Endodermal cell (in vitro differentiated cells): Measurements from ENCODE around the gene EIF3J. TPM values are rescaled to one million over a fixed set of nuclear protein-coding genes. Genes with fewer than 3 reads are reported as not detected.
A peak's percentile ranks its signal among the peaks of the same experiment; 100 is the strongest.

Source experiments
- DNase-seq: peaks from one replicate; pipeline ENCODE4 v3.0.0-alpha.2; 2017
- H3K27ac ChIP-seq: 2 replicates; pipeline ENCODE4 v1.5.1; 2013; ENCODE audit warnings: mild to moderate bottlenecking, low read depth, low read length, moderate library complexity
- H3K27me3 ChIP-seq: 2 replicates; pipeline ENCODE4 v1.6.1; 2013; ENCODE audit warnings: mild to moderate bottlenecking, low read length, moderate library complexity; ENCODE audit not compliant: insufficient read depth, control insufficient read depth, poor library complexity, severe bottlenecking
- H3K36me3 ChIP-seq: 2 replicates; pipeline ENCODE4 v1.7.0; 2013; ENCODE audit warnings: mild to moderate bottlenecking, low read length, moderate library complexity; ENCODE audit not compliant: control insufficient read depth, insufficient read depth
- H3K4me1 ChIP-seq: one replicate; pipeline ENCODE4 v1.7.0; 2013; ENCODE audit warnings: low read length; ENCODE audit not compliant: control insufficient read depth, insufficient read depth
- H3K4me3 ChIP-seq: 2 replicates; pipeline ENCODE4 v1.5.1; 2013; ENCODE audit warnings: mild to moderate bottlenecking, low read length, moderate library complexity
- H3K9ac ChIP-seq: 2 replicates; pipeline ENCODE4 v1.6.1; 2013; ENCODE audit warnings: mild to moderate bottlenecking, low read length, moderate library complexity; ENCODE audit not compliant: poor library complexity, severe bottlenecking; ENCODE audit errors: extremely low read depth
- H3K9me3 ChIP-seq: 2 replicates; pipeline ENCODE4 v1.6.1; 2013; ENCODE audit warnings: mild to moderate bottlenecking, low read length, moderate library complexity; ENCODE audit not compliant: control insufficient read depth
- H3K27ac Mint-ChIP-seq: 2 replicates; pipeline ENCODE4 v1.8.0; 2020; ENCODE audit warnings: mixed read lengths
- H3K27me3 Mint-ChIP-seq: 2 replicates; pipeline ENCODE4 v1.8.0; 2021; ENCODE audit warnings: mild to moderate bottlenecking, mixed read lengths; ENCODE audit not compliant: insufficient read depth
- H3K36me3 Mint-ChIP-seq: 2 replicates; pipeline ENCODE4 v1.8.0; 2020; ENCODE audit warnings: low read depth, mixed read lengths
- H3K4me1 Mint-ChIP-seq: 2 replicates; pipeline ENCODE4 v1.8.0; 2020; ENCODE audit warnings: mixed read lengths
- H3K4me3 Mint-ChIP-seq: 2 replicates; pipeline ENCODE4 v1.8.0; 2020; ENCODE audit warnings: mild to moderate bottlenecking, moderate library complexity, mixed read lengths
- H3K9me3 Mint-ChIP-seq: 2 replicates; pipeline ENCODE4 v1.8.0; 2020; ENCODE audit warnings: mild to moderate bottlenecking, mixed read lengths
- WGBS, 2 experiments: methylation state at CpG; one replicate each; pipeline versions ENCODE4 v1.1.5 to v1.1.7; 2013; ENCODE audit warnings: missing lambda C conversion rate in 2 of 2, mixed read lengths in 1 of 2; ENCODE audit not compliant: insufficient coverage in 1 of 2, insufficient read length in 1 of 2; 5-methylcytosine and 5-hydroxymethylcytosine counted together
- total RNA-seq, 2 donors: library from RNA; stranded (reverse); fragmentation: NEBNext Ultra II Directional in 1 of 2; extraction: Animal tissue kit (Norgen Biotek cat#: 25700) in 1 of 2; gene quantifications; 2 replicates in 1 of 2; 3 replicates in 1 of 2; pipeline ENCODE4 v1.2.1, GENCODE V29; 2021
- TF ChIP-seq, protein P1 (sequence below): fragments of 200-600 bp; sonication (generic); conservative IDR thresholded peaks from 2 replicates; pipeline ENCODE4 v1.5.0; 2021; ENCODE audit warnings: antibody characterized with exemption, mild to moderate bottlenecking

EIF3J gene
- total RNA-seq, 2 donors from 2014 or later = 71.4 to 76.5 TPM

DNA sequence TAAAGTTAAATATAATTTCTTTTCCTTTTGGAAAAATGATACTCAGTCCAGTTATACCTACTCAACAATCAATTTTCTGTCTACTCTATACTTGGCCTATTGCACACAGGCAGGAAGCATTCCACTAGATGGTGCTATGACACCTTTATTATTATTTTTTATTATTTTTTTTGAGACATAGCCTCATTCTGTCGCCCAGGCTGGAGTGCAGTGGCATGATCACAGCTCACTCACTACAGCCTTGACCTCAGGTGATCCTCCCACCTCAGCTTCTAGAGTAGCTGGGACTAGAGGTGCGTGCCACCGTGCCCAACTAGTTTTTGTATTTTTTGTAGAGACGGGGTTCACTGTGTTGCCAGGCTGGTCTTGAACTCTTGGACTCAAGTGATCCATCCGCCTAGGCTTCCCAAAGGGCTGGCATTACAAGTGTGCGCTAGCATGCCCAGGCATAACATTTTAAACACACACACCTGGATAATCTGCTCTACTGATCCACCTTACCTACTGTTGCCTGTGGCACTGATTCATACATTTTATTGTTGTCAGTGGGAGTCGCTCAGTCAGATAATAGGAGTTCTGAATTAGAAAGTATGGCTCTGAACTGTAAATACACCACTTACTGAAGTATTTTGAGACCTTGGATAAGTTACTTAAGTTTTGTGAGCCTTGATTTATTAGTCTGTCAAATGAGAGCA lies 56.2 kb downstream of the EIF3J start:
- DNase-seq = no peak
- Mint-ChIP-seq H3K9me3 (peaks cover 26% of the 10 kb centered on the region), H3K4me3 (no peak overlapping the region), H3K36me3 (peaks cover 75% of the 10 kb centered on the region), H3K4me1 (peaks cover 9% of the 10 kb centered on the region), H3K27ac (no peak overlapping the region), H3K27me3 (no peaks in the 10 kb centered on the region)
- Histone ChIP-seq H3K27me3 (no peaks in the 10 kb centered on the region), H3K9ac (no peak overlapping the region), H3K36me3 (peaks cover 78% of the 10 kb centered on the region), H3K27ac (no peak overlapping the region), H3K4me1 (peaks cover 4% of the 10 kb centered on the region), H3K4me3 (no peak overlapping the region), H3K9me3 (peaks cover 25% of the 10 kb centered on the region)
- TF ChIP-seq, protein P1, sequence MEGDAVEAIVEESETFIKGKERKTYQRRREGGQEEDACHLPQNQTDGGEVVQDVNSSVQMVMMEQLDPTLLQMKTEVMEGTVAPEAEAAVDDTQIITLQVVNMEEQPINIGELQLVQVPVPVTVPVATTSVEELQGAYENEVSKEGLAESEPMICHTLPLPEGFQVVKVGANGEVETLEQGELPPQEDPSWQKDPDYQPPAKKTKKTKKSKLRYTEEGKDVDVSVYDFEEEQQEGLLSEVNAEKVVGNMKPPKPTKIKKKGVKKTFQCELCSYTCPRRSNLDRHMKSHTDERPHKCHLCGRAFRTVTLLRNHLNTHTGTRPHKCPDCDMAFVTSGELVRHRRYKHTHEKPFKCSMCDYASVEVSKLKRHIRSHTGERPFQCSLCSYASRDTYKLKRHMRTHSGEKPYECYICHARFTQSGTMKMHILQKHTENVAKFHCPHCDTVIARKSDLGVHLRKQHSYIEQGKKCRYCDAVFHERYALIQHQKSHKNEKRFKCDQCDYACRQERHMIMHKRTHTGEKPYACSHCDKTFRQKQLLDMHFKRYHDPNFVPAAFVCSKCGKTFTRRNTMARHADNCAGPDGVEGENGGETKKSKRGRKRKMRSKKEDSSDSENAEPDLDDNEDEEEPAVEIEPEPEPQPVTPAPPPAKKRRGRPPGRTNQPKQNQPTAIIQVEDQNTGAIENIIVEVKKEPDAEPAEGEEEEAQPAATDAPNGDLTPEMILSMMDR = peak; percentile 59
- WGBS, 2 experiments = 91 to 100% methylated on average over 4 to 7 of the region's 7 CpGs

- no peak overlapping the region for H3K4me3 ChIP-seq
Observed at GRCh38 chr15:44595246-44595645, 58.3 kb downstream of the EIF3J start.

GRCh38 chr15:44595656-44596510 lies 58.9 kb downstream of the EIF3J start:
- H3K4me3 ChIP-seq = no peak overlapping the region
- peaks cover 58% of the 10 kb centered on the region for H3K36me3 ChIP-seq
- H3K9me3 ChIP-seq = peaks cover 2% of the 10 kb centered on the region
- H3K27me3 ChIP-seq = no peaks in the 10 kb centered on the region
- WGBS, 2 experiments = 95 to 96% methylated on average over 3 of the region's 3 CpGs
- H3K4me1 ChIP-seq = peaks cover 8% of the 10 kb centered on the region
- peak overlapping the region; percentile 25 for H3K27ac Mint-ChIP-seq
- no peak overlapping the region for H3K9ac ChIP-seq
- peaks cover 51% of the 10 kb centered on the region for H3K36me3 Mint-ChIP-seq
- H3K4me3 Mint-ChIP-seq = no peak overlapping the region
- H3K27me3 Mint-ChIP-seq = no peaks in the 10 kb centered on the region
- H3K4me1 Mint-ChIP-seq = peaks cover 17% of the 10 kb centered on the region
- no peak for DNase-seq
- TF ChIP-seq, protein P1 = no peak
- no peak overlapping the region for H3K27ac ChIP-seq
- H3K9me3 Mint-ChIP-seq = peaks cover 2% of the 10 kb centered on the region

More at GRCh38 chr15:44595246-44595645, 58.3 kb downstream of the EIF3J start:
- H3K27ac Mint-ChIP-seq = no peak overlapping the region
- H3K9me3 Mint-ChIP-seq = peaks cover 8% of the 10 kb centered on the region
- Histone ChIP-seq H3K36me3 (peaks cover 61% of the 10 kb centered on the region), H3K9ac (no peak overlapping the region), H3K4me1 (peaks cover 8% of the 10 kb centered on the region), H3K9me3 (peaks cover 9% of the 10 kb centered on the region), H3K27ac (no peak overlapping the region), H3K27me3 (no peaks in the 10 kb centered on the region)
- H3K4me1 Mint-ChIP-seq = peaks cover 17% of the 10 kb centered on the region
- peaks cover 58% of the 10 kb centered on the region for H3K36me3 Mint-ChIP-seq
- TF ChIP-seq, protein P1 = no peak
- no peaks in the 10 kb centered on the region for H3K27me3 Mint-ChIP-seq
- DNase-seq = no peak
- H3K4me3 Mint-ChIP-seq = no peak overlapping the region
- WGBS, 2 experiments = 73 to 100% methylated on average over 1 of the region's 1 CpG
